Lung microvascular endothelial cell (primary cell): ENCODE data around the gene MADD. TPM values are rescaled to one million over a fixed set of nuclear protein-coding genes. Genes with fewer than 3 reads are reported as not detected.

Experiments
- DNase-seq, 2 donors: peaks; one replicate each; pipeline versions ENCODE4 v3.0.0 to v3.0.0-alpha.2; 2010; ENCODE audit warnings: low read depth in 2 of 2
- total RNA-seq: library from RNA; depleted of rRNA; stranded (reverse); fragments of >200 nt; gene quantifications from 2 replicates; pipeline ENCODE4 v1.2.1, GENCODE V29; 2014

The MADD gene
- total RNA-seq, 1 donor from 2014 or later = 21.0 TPM

- no peak for DNase-seq
Measured at GRCh38 chr11:47251751-47252150, 18.2 kb upstream of the MADD start.

- no peak for DNase-seq
Measured at GRCh38 chr11:47253660-47254059, 16.3 kb upstream of the MADD start.

- peak; percentile 29 to 47 for DNase-seq
Measured at GRCh38 chr11:47254386-47254785, 15.5 kb upstream of the MADD start.

GRCh38 chr11:47256374-47256773 lies 13.6 kb upstream of the MADD start:
- DNase-seq = no peak

- no peak for DNase-seq
Measured at GRCh38 chr11:47257177-47257516, 12.8 kb upstream of the MADD start.

GRCh38 chr11:47257517-47258316 lies 12.2 kb upstream of the MADD start, which contains the start of gene NR1H3:
NR1H3 (plus strand) TSS chr11:47257996; CDS start chr11:47259217, 1,221 bp downstream.
- peak; percentile 46 to 63 for DNase-seq

GRCh38 chr11:47258317-47258902 lies 11.5 kb upstream of the MADD start:
- DNase-seq = no peak

GRCh38 chr11:47259232-47259977 lies 10.5 kb upstream of the MADD start:
- peak; percentile 53 to 66 for DNase-seq

GRCh38 chr11:47260366-47260765 lies 9.6 kb upstream of the MADD start:
- DNase-seq = no peak

GRCh38 chr11:47261291-47261800 lies 8.6 kb upstream of the MADD start:
- DNase-seq = no peak

- no peak for DNase-seq
Measured at GRCh38 chr11:47264119-47264518, 5.8 kb upstream of the MADD start.

GRCh38 chr11:47264521-47264920 lies 5.4 kb upstream of the MADD start:
- DNase-seq = no peak

GRCh38 chr11:47267876-47268275 lies 2.1 kb upstream of the MADD start:
- DNase-seq = no peak

GRCh38 chr11:47268448-47269001 lies 1.4 kb upstream of the MADD start:
- DNase-seq = no peak

GRCh38 chr11:47269002-47269828 lies 718 bp upstream of the MADD start:
- peak; percentile 85 to 95 for DNase-seq

GRCh38 chr11:47270331-47271271 lies 668 bp downstream of the MADD start:
- peak; percentile 32 to 48 for DNase-seq

- DNase-seq = no peak
Measured at GRCh38 chr11:47271328-47271727, 1.4 kb downstream of the MADD start.

GRCh38 chr11:47271961-47272661 lies 2.2 kb downstream of the MADD start:
- DNase-seq = no peak

GRCh38 chr11:47272706-47273105 lies 2.8 kb downstream of the MADD start:
- DNase-seq = peak in 1 of 2 donors; percentile 16
